Suppressor macrophage treated with lipopolysaccharide for 1 hour (primary cell): ENCODE data around the gene CCDC92.

Experiments
- DNase-seq, 3 donors: peaks; one replicate each; pipeline ENCODE4 v3.0.0-alpha.2; 2020 to 2022

The CCDC92 gene

DNA sequence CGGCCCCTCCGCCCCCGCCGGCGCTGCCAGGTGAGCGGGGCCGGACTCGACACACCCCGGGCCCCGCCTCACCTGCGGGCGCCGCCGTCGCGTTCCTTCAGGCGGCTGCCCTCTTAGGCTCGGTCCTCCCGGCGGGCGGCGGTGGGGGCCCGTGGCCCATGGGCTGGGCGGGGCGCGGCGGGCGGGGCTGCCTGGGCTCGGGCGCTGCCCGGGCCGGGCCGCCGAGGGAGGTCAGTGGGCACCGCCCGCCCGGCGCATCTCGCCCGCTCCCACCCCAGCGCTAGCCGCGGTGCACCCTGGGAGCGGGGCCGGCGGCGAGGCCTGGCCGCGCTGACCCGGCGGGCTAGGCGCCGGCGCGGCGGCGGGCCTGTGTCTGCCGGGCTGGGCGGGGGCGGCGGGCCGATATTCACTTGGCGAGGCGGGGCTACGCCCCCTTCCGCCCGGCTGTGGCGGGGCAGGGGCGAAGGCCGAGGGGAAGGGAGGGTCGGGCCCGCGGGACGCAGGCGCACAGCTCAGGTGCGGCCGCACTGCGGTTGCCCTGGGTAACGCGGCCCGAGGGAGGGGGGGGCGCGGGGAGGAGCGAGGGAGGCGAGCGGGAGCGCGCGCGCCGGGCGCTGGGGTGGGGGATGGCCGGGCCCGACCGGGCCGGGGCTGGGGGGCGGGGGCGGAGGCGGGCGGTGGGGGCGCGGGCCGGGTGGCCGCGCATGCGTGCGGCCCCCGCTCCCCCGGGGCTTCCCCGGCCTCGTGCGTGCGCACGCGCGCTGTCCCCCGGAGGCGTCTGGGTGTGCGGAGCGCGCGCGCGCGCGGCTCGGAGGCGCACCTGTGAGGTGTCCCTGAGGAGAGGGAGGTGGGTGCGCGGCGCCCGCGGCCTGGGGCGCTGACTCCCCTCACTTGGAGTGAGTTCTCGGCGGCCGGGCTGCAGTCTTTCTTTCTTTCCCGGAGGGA lies at the start of gene CCDC92, which contains the start of gene ZNF664:
Gene CCDC92, minus strand, starts transcription at position 375 of the 945 bp plus-strand sequence. CDS start 28,526 bp downstream, outside the sequence.
Gene ZNF664, plus strand, starts transcription at position 759 of the 945 bp plus-strand sequence. CDS start 38,930 bp downstream, outside the sequence.
- peak; percentile 86 to 96 (median 92) for DNase-seq

DNA sequence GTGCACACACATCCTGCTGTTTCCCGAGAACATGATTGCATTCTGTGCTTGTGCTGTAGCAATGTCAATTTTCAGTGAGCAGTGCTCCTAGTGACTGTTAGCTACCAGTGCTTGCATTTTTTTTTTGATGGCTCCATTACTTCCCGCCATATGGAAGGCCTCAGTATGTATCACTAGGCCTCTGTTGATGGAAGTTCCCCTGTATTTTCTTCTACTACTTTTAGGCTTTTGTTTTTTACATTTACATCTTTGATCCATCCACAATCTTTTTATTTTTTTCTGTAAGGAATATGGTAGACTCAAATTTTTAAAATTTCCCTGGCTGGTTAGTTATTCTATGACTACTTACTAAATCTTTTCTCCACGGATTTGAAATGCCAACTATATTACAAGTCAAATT lies 49.5 kb upstream of the CCDC92 start:
- no peak for DNase-seq

DNA sequence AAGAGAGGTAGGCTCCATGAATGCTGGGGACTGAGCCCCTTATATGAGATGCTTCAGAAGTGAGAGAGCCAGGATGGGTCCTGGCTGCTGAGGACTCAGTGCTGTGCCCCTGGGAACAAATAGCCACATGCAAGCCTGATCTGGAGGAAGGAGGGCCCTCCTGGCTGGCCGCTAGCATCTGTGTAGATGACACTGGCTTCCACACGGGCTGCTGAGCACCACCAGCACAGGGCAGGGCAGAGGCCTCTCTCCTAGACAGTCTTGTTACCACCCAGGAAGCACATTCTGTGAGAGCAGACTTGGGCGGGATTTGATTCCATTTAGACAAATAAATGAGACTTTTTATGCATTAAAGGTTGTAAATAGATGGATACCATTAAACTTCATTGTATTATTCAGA lies 48.4 kb upstream of the CCDC92 start:
- no peak for DNase-seq

DNA sequence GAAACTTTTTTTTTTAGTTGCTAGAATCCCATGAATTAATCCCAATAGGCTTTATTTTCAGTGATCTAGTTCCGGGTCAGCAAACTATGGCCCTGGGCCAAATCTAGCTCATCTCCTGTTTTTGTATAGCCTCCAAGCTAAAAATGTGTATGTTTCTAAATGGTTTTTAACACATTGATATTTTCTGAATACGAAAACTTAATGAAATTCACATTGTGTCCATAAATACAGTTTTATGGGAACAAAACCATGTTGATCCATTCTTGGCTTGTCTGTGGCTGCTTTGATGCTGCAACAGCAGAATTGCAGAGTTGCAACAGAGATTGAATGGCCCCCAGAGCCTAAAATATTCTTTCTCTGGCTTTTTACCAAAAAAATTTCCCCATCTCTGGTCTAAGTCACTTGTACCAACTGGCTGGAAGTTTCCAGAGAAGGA lies 47.9 kb upstream of the CCDC92 start:
- no peak for DNase-seq

DNA sequence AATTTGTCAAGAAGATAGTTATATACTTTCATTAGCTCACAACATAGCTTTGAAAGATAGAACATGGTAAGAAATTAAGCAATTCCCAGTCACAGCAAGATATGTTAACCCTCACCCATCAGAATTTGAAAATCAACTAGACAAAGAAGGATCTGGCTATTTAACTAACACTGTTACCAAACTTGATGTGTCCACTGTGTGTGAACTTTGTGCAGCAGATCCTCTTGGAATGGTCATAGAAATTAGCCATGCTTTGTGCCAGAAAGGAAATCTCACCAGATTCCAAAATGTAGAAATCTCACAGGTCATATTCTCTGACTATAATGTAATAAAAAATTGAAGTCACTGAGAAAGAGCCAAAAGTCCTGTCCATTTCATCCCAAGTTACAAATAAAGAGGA lies 46.5 kb upstream of the CCDC92 start:
- DNase-seq = no peak

DNA sequence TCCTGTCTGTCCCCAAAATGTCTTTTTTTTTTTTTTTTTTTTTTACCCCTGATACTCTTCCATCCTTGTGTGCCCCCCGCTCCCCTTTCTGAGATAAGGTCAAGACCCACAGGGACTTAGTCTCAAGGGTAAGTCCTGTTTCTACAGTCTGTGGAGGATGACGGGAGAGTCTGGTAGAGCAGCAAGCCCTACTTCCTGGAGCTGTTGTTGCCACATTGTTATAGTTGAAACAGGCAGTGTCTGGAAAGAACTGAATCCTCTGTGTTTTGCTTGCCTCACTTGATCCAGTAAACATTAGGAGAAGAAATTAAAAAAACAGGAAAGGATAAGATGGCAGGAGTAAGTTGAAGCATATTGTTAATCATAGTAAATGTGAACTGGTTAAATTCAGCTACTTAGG lies 45.9 kb upstream of the CCDC92 start:
- no peak for DNase-seq

DNA sequence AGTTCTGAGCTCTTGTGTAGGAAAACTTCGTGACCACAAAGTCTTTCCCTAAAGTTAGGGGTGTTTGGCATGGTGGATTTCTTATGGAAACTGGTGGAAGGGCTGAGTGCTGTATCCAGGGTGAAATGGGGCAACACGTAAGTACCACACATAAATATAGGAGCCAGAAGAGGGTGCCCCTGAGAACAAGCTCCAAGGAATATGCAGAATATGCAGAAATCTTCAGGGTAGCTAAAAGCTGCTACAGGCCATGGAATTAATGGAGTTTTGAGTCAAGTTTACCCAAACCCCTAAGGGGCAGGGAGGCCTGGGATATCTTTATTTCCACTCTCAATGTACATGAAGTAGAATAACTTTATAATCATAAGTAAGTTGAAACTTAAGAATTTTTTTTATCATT lies 44.4 kb upstream of the CCDC92 start:
- DNase-seq = no peak

DNA sequence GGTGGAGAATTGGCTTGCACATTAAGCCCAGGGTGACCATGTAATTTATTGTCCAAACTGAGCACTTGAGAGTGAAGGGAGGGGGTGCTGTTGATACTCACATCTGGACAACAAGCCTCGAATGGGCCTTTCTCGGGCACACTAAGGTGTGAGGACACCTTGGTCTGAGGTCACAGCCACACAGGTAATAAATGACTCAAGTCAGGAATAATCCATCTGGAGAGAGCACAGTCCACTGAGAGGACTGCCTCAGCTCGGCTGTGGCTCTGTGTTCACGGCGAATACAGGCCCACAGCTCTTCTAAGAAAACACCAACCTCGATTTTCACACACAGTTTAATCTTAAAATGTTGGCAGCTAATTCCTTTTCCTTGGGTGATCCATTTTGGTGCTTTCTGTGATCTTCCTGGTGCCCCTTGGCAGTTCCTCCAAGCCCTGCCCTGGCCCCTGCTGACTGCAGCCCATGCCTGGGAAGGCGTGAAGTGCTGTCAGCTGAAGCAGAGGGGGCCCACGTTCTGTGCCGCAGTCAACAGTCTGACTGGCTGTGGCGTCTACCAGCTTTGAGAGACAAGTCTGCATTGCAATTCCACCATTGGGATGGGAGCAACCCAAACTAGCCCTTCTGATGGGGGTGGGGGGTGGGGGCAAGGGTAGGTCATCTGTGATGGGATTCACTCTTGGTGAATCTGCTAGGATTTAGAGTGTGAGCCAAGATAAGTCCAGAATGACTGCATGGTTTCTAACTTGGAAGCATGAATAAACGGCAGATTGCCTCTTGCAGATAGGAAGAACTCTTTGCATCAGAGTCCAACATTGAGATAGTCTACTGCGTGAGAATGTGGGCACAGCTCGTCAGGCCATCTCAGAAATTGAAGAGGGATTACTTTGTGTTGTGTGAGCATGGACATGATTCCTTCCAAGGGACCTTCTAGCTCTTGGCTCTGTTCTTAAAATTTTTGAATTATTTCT lies 43.1 kb upstream of the CCDC92 start:
- DNase-seq = no peak

DNA sequence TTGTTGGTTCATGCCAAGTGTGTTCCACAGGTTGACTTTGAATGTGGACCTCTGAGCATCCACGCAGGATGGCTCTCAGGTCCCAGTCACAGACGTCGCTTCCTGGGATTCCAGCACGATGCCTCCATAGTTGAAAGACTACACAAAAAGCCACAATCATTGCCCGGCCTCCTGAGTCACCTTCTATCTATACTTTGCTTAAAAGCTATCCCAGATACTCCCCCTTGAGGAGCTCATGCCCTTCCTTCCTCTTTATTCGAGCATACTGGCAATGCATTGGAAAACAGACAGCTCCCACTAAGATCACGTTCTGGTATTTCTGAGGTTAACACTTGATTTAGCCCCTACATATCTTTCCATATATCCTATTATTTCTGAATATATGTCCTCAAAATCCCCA lies 40.4 kb upstream of the CCDC92 start:
- peak; percentile 19 to 25 (median 22) for DNase-seq

DNA sequence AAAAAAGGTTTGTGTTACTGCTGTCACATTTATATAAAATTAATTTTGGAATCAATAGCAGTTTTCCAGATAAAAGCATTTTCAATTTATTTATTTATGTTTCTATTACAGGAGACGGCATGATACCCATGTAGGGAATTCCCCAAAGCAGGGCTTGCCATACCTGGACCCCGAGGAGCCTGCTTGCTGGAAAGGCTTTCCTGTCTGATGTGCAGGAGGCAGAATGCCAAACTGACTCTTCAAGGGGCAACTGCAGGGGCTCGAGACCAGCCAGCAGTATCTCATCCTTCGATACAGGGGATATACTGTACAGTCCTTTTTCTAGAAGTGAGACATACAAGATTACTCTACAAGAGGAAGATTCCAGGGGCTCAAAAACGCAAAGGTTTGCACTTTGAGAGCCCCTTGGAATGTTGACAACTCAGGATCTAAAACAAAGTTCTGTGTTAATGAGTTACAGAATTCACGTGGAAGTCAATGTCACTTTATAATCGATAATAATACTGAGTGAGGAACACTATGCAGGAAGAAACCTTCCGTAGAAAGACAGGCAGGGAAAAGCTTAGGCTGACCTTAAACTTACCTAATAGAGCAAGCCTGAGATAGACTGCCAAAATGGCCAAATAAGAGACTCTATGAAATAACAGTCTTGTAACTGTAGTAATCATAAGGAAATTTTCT lies 38.9 kb upstream of the CCDC92 start:
- no peak for DNase-seq

DNA sequence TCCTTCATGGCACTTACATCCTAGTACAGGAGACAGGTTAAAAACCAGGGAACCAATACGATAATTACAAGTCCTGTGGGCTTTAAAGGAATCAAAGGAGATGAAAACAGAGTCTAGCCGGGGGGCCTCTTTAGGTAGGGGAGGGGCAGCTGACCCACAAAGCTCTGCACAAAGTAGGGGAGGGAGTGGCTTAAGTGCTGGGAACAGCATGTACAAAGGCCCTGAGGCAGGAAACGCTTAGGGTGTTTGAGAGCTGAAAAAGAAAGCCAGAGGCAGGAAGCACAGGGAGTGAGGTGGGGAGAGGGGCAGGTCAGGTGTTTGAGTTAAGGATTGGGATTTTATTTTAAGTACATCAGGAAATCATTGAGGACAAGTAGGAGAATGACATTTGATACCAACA lies 38.1 kb upstream of the CCDC92 start:
- no peak for DNase-seq

DNA sequence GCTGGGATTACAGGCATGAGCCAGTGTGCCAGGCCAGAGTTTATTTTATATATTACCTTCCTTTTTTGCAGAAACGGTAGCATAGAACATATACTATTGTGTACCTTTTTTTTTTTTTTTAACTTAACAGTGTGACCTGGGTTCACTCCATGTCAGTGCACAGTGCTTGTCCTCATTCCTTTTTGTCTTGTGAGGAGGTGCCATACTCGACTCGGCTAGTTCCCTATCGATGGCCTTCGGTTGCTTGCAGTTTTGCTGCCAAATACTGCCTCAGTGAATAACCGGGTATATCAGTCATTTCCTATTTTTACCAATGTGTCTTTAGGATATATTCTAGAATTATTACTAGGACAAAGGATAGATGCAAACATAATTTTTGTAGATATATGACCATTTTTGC lies 37.1 kb upstream of the CCDC92 start:
- DNase-seq = no peak

GRCh38 chr12:124008595-124008994 lies 36.0 kb upstream of the CCDC92 start:
- DNase-seq = no peak

GRCh38 chr12:124007826-124008570 lies 35.4 kb upstream of the CCDC92 start:
- DNase-seq = peak; percentile 61 to 67 (median 67)

DNA sequence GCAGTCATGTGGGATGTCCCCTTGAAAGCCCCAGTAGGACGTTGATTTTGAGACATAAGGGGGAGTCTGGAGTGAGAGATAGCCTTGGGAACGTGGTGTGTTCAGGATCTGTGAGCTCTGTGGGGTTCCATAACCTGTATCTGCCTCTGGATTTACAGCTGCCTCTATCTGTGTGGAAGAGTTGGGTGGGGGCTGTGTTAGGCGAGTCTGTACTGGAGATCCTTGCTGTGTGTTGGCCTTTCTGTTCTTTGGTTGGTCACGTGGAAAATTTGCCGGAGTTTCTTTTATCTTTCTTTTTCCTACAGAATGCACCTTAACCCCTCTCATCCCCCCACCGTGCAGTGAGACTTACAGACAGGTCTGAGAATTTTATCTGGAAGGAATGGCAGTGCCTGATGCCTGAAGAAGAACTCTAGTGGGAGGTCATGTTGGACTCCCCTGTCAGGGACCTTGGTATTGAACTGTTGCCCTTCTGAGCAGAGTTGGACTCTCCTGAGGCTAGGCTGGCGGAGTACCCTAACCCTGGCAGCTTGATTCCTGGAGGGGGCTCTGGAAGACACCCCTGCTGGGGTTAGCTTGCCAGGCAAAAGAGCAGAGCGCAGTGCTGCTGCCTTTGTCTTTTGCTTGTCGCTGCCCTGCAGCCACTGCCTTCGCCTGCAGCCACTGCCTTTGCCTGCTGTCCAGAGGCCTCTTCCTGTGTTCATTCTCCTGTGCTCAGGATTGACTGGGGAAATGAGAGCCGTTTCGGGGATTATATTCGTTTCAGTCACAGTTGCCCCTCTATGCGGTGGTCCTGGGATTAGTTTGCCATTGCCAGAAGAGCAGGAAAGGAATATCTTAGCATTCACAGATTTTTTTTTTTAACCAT lies 34.4 kb upstream of the CCDC92 start:
- DNase-seq = no peak

- peak; percentile 52 to 59 (median 55) for DNase-seq
These were observed 33.6 kb upstream of the CCDC92 start for GRCh38 chr12:124006085-124006845.

GRCh38 chr12:124004233-124004875 lies 31.7 kb upstream of the CCDC92 start:
- no peak for DNase-seq

- DNase-seq = no peak
These were observed 30.0 kb upstream of the CCDC92 start for GRCh38 chr12:124002654-124003053.

- DNase-seq = no peak
These were observed 29.5 kb upstream of the CCDC92 start for GRCh38 chr12:124002021-124002644.
